Heart left ventricle (tissue), 13 donors: ENCODE measurements around the gene C2orf92.

Source experiments
- CTCF ChIP-seq, 12 donors: fragments of 200-600 bp; sonication (generic) in 4 of 12; IDR thresholded peaks; one replicate each; pipeline versions ENCODE4 v1.5.0 to v1.8.0; 2018 to 2022; ENCODE audit warnings: antibody characterized with exemption in 12 of 12, mild to moderate bottlenecking in 5 of 12
- POLR2A ChIP-seq, 2 donors: fragments of 450-650 bp; IDR thresholded peaks; one replicate each; pipeline ENCODE4 v1.6.1; 2017; ENCODE audit warnings: antibody characterized with exemption in 2 of 2, mild to moderate bottlenecking in 2 of 2, moderate library complexity in 2 of 2
- donor health status: ischemic (EF 13 %, LVEDD 7.1; RV severe dilation, severe dysfunction).
- donor health status: DM: no; HTN: yes; CAD: no.
- donor health status: DM: no; HTN: no; CAD: no.
- donor health status: ischemic (EF 25% LVEDD 6.9; RV normal size, moderate dysfunction).
- donor health status: ischemic (EF 25% LVEDD 5.7; RV mildly dilated, moderate dysfunction).
- donor health status: ischemic (EF 35%, LVEDD 5.7; RV mildly dilated, moderate dysfunction).
- donor health status: nonischemic (EF 11% LVEDD 7.7; RV severe dilation, severe dysfunction).
- donor health status: DM: yes; HTN: yes; CAD: no.
- donor health status: PGD.
- donor health status: ischemic (EF 29% LVEDD 5.4; RV normal size, mild dysfunction).
- donor health status: nonischemic (EF 23%, LVEDD 6.1; RV moderate dilation, normal function).

GRCh38 chr2:97663962-97664635, 5.4 kb upstream of the C2orf92 start, which contains the start of gene ACTR1B:
- peak; percentile 32 to 76 (median 58) for TF ChIP-seq CTCF (IDR thresholded peaks at IDR 0.05)
- peak in 1 of 2 donors; percentile 95 for TF ChIP-seq POLR2A (IDR thresholded peaks at IDR 0.05)
